ENCODE results near the gene RIPOR2.

- no peak for TF ChIP-seq TAF1 (IDR thresholded peaks at IDR 0.05; ENCODE audit: low read depth, low read length)
- TF ChIP-seq POLR2A (IDR thresholded peaks at IDR 0.05; ENCODE audit: low read depth, low read length) = no peak
- TF ChIP-seq POLR2AphosphoS5 (IDR thresholded peaks at IDR 0.05; ENCODE audit: low read depth, low read length) = no peak
Observed at GRCh38 chr6:24833711-24834386, 101.9 kb downstream of the RIPOR2 start.
